NCI-H748 (cell line): ENCODE data around the gene MESP2.

Experiments
- DNase-seq: peaks from one replicate; lab custom pipeline; 2025; ENCODE audit not compliant: unreplicated experiment; lab: John Stamatoyannopoulos, UW

MESP2 gene

DNA sequence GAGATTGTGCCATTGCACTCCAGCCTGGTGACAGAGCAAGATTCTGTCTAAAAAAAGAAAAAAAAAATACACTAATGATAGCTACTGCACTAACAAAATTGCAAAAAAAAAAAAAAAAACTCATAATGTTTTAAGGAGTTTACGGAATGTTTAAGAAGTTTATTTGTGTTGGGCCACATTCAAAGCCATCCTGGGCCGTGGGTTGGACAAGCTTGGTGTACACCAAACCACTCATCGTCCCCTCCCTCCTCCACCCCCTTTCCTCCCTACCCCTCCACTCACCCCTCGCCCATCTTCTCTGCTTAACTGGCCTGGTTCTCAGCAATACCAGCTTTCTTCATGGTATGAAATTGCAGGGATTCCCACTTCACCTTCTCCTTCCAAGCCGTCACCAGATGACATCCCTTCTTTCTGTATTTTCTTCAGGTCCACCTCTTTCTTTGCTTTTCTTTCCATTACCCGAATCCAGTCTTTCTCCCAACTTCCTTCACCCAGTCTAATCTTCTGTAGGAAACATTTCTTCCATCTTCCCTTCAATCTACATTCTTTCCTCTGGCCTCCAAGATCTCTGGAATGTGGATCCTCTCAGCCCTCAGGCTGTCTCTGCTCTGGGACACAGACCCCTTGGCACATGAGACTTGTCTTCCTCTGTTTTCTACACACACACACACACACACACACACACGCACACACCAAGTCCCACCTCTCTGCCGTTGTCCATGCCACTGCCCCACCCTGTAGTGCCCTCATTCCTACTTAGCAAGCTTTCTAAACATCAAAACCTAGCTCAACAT, 21.6 kb upstream of the MESP2 start:
- no peak for DNase-seq

- no peak for DNase-seq
Measured at GRCh38 chr15:89755701-89756100, 20.4 kb upstream of the MESP2 start.

- DNase-seq, result no peak
Measured at GRCh38 chr15:89756897-89757296, 19.2 kb upstream of the MESP2 start.

DNA sequence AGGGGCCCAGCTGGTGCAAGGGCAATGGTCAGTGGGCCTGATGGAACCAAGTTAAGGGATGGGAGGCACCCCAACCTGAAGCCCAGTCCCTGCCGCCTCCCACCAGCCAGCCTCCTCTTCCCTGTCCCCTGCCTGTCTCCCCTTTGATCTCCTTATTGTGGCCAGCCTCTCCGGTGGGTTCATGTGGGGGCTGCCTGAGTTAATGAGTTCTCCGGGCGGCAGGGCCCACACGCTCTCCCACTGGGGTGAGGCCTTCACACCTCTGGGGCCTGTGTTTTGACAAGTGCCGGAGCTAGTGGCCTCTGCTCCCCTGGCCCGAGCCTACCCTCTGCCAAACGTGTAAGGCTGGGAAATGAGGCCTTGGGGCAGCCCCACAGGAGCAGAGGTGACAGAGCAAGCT, 17.8 kb upstream of the MESP2 start:
- no peak for DNase-seq

- no peak for DNase-seq
Measured at GRCh38 chr15:89758981-89759380, 17.2 kb upstream of the MESP2 start.

DNA sequence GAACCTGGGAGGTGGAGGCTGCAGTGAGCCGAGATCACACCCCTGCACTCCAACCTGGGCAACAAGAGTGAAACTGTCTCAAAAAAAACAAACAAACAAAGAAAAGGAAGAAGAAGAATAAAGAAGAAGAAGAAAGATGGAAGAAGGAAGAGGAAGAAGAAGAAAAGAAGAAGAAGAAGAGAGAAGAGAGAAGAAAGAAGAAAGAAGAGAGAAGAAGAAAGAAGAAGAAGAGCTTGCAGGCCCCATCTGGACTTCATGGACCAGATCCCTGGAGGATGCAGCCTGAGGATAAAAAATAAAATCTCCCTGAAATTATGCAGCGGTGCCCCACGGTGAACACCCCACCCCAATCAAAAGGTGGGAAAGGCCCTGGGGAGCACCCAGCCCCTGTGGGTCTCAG, 16.3 kb upstream of the MESP2 start:
- no peak for DNase-seq

GRCh38 chr15:89760303-89761008, 15.7 kb upstream of the MESP2 start:
- DNase-seq, result peak; percentile 33

DNA sequence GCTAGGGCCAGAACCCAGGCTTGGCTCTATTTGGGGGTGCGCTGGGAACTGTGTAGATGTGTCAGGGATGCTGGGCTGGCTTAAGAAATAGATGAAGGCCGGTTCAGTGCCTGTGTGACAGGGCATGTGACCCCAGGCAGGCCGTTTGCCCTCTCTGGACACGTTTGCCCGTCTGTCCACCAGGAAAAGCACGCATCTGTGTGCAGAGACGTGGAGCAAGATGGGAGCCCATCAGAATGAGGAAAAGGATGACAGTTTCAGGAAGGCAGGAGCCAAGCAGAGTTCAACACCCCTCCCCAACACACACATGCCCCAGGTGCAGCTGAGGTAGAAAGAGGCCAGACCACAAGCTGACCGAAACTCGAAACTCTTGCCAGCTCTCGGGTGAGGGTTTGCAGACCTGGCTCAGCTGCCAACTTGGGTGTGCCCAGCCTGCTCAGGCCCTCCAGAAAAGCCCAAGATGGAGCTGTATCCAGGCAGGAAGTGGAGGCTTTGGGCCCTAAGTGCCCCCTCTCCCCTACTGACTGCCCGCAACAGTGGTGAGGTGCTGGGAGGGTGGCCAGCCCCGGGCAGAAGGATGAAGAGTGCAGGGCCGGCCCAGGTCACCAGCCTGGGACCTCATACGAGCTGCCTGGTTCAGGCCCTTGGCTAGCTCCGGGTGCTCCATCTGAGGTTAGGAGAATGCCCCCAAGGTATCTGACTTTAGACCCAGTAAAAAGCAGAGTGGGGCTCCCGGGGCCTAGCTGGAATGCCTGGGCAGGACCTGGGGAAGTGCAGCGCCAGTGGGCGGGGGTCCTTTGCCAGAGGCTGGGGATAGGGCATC, 14.9 kb upstream of the MESP2 start:
- DNase-seq, result no peak

- DNase-seq, result no peak
Measured at GRCh38 chr15:89761929-89762328, 14.2 kb upstream of the MESP2 start.

- no peak for DNase-seq
Measured at GRCh38 chr15:89765694-89766093, 10.4 kb upstream of the MESP2 start.

- DNase-seq, result no peak
Measured at GRCh38 chr15:89766357-89767311, 9.5 kb upstream of the MESP2 start.

DNA sequence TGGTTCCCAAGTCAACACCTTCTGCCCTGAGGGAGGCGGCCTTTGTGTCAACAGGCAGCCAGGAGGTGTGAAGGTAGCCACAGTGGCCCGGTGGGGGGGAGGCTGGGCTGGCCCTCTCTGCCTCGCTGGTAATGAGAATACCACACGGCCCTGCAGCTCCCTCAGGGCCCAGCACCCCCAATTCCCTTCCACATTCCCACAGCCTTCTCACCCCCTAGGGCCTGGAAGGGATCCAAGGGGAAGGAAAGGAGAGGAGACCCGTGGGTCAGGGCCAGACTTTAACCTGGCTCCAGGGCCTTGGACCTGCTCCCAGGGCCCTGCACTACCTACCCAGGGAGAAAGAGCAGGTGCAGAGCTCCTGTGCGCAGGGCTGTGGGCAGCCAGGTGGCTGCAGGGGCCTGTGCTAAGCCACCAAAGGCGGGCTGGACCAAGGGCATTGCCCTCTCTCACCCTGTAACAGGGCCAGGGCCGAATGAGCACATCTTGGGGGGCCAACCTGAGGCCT, 8.7 kb upstream of the MESP2 start:
- no peak for DNase-seq

- DNase-seq, result no peak
Measured at GRCh38 chr15:89768071-89768500, 8.0 kb upstream of the MESP2 start.

DNA sequence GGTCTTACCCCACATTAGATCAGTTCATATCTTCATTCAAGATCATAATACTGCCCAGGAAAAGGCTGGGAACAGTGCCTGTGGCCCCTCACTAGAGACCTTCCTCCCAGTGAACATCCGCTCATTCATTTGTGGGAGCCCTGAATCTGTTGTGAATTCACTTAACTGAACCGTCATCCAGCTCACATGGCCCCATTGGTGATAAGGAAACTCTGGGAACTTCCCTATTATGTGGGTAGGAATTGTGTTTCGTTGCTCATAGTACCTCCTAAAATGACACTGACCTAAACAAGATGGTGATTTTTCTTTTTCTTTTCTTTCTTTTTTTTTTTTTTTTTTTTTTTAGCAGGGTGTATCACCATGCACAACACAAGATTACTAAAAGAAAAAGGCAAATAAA, 6.8 kb upstream of the MESP2 start:
- DNase-seq, result no peak

DNA sequence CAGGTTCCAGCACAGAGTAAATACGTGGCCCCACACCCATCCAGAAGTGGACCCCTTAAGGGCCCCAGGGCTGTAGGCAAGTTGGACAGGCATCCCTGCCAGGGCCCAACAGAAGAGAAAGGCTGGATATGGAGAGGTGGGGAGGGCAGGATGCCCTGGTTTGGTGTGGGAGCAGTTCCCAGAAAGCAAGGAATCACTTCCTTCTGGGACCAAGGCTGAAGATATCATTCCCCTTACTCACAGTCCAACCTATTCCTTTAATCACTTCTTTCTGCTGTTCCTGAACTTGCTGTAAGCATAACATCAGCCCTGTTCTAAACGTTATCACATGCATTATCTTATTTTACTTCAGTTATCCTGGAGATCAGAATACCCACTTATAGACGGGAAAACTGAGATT, 6.1 kb upstream of the MESP2 start:
- no peak for DNase-seq

DNA sequence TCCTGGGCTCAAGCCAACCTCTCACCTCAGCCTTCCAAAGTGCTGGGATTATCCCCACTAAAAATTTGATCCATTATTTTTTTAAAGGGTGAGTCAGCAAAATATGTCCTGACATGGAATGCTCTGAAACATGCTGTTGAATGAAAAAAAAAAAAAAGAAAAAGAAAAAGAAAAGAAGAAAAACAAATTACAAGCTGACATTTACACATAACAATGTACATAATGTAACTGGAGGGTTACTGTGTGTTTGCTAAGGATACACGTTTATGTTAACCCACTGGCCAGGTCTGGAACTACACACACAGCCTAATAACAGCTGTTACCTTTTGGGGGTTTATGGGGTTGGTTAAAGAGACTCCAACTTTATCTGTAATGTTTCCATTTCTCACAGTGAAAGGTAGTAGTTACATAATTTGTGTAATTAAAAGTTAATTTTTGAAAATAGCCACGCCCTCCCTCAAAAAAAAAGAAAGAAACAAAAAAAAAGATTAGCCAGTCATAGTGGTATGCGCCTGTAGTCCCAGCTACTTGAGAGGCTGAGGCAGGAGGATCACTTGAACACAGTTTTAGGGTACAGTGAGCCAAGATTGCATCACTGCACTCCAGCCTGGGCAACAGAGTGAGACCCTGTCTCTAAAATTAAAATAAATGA, 3.1 kb upstream of the MESP2 start:
- DNase-seq, result no peak

GRCh38 chr15:89774492-89774891, 1.6 kb upstream of the MESP2 start:
- DNase-seq, result no peak

DNA sequence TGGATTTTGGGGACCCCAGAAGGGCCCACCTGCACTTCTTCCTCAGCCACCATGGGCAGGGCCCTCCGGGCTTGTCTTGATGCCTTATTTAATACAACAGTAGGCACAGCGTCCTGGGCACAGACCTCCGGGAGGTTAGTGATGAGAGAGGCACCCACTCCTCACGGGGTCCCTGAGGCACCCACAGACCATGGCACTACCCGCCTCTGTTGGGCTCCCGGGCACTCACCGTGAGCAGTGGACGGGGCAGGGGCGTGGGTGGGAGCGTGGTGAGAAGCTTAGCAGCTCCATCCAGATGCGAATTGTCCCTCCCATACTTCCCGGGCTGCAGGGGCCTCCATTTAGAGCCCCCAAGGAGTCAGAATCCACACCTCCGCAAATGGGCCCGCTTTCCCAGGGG, 317 bp upstream of the MESP2 start:
- no peak for DNase-seq

- DNase-seq, result no peak
Measured at GRCh38 chr15:89777073-89777751, 1.1 kb downstream of the MESP2 start.
